ENCODE data around the gene OR10C1.

OR10C1 gene

GRCh38 chr6:29439006-29439405 is at the start of gene OR10C1:
OR10C1 (plus strand) TSS chr6:29439306; CDS start chr6:29440016, 710 bp downstream.
- Histone ChIP-seq H3K79me2 (ENCODE audit: insufficient read depth, low read length) (no peaks in the 10 kb centered on the region), H3K4me1 (ENCODE audit: insufficient read depth, low read length, severe bottlenecking) (no peaks in the 10 kb centered on the region), H3K27ac (ENCODE audit: low read depth, low read length, poor library complexity, severe bottlenecking) (no peak within 1 kb of the TSS), H3K9ac (ENCODE audit: low read length) (no peak within 1 kb of the TSS), H3K4me2 (ENCODE audit: low read length) (no peak within 1 kb of the TSS), H3K9me2 (ENCODE audit: low read depth, low read length) (no peaks in the 10 kb centered on the region), H3K27me3 (ENCODE audit: insufficient read depth, low read length) (no peaks in the 10 kb centered on the region), H3K36me3 (ENCODE audit: insufficient read depth, low read length) (no peaks in the 10 kb centered on the region), H3K9me3 (ENCODE audit: low read length) (no peaks in the 10 kb centered on the region), H3K4me3 (ENCODE audit: low read depth, low read length, poor library complexity, severe bottlenecking) (no peak within 1 kb of the TSS), H2AFZ (ENCODE audit: low read length) (no peak within 1 kb of the TSS), H3F3A (ENCODE audit: insufficient read depth, low read length) (no peaks in the 10 kb centered on the region), H4K20me1 (ENCODE audit: insufficient read depth, low read length) (no peaks in the 10 kb centered on the region)
- no peak for TF ChIP-seq EZH2 (IDR thresholded peaks at IDR 0.05; ENCODE audit: borderline replicate concordance, low read length)
- TF ChIP-seq, protein P1, sequence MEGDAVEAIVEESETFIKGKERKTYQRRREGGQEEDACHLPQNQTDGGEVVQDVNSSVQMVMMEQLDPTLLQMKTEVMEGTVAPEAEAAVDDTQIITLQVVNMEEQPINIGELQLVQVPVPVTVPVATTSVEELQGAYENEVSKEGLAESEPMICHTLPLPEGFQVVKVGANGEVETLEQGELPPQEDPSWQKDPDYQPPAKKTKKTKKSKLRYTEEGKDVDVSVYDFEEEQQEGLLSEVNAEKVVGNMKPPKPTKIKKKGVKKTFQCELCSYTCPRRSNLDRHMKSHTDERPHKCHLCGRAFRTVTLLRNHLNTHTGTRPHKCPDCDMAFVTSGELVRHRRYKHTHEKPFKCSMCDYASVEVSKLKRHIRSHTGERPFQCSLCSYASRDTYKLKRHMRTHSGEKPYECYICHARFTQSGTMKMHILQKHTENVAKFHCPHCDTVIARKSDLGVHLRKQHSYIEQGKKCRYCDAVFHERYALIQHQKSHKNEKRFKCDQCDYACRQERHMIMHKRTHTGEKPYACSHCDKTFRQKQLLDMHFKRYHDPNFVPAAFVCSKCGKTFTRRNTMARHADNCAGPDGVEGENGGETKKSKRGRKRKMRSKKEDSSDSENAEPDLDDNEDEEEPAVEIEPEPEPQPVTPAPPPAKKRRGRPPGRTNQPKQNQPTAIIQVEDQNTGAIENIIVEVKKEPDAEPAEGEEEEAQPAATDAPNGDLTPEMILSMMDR (IDR thresholded peaks at IDR 0.05; ENCODE audit: low read length), result no peak

DNA sequence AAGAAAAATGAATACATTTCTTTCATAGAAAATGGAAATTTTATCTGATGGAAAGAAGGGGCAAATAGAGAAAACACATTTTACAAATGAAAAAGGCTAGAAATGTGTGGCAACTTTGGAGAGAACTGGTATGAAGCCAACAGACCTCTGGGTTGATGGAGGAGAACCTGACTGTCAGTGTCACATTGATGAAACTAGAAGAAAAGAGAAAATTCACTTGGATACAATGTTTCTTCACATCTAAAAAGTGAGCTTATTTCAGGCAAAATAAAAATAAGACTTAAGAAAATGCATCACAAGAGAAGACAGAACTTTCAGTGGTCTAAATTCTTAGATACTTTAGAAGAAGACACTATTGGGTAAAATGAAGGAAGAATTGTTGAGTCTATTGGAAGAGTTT is 43.8 kb upstream of the OR10C1 start, which contains the start of gene OR12D2:
Gene OR12D2, plus strand, starts transcription at position 301 of the 400 bp plus-strand sequence. CDS start 1,069 bp downstream, outside the sequence.
- Histone ChIP-seq H3K9me3 (ENCODE audit: low read length) (no peaks in the 10 kb centered on the region), H3K9ac (ENCODE audit: low read length) (no peak within 1 kb of the TSS), H2AFZ (ENCODE audit: low read length) (no peak within 1 kb of the TSS), H3K27ac (ENCODE audit: low read depth, low read length, poor library complexity, severe bottlenecking) (no peak within 1 kb of the TSS), H3K36me3 (ENCODE audit: insufficient read depth, low read length) (no peaks in the 10 kb centered on the region), H3K4me3 (ENCODE audit: low read depth, low read length, poor library complexity, severe bottlenecking) (no peak within 1 kb of the TSS), H4K20me1 (ENCODE audit: insufficient read depth, low read length) (no peaks in the 10 kb centered on the region), H3K79me2 (ENCODE audit: insufficient read depth, low read length) (no peaks in the 10 kb centered on the region), H3K27me3 (ENCODE audit: insufficient read depth, low read length) (no peaks in the 10 kb centered on the region), H3K9me2 (ENCODE audit: low read depth, low read length) (no peaks in the 10 kb centered on the region), H3F3A (ENCODE audit: insufficient read depth, low read length) (no peaks in the 10 kb centered on the region), H3K4me1 (ENCODE audit: insufficient read depth, low read length, severe bottlenecking) (no peaks in the 10 kb centered on the region), H3K4me2 (ENCODE audit: low read length) (no peak within 1 kb of the TSS)
- TF ChIP-seq, protein P1 (IDR thresholded peaks at IDR 0.05; ENCODE audit: low read length), result no peak
- no peak for TF ChIP-seq EZH2 (IDR thresholded peaks at IDR 0.05; ENCODE audit: borderline replicate concordance, low read length)

GRCh38 chr6:29399525-29399924 is 39.6 kb upstream of the OR10C1 start:
- H3K4me1 ChIP-seq (ENCODE audit: insufficient read depth, low read length, severe bottlenecking), result no peaks in the 10 kb centered on the region
- H3F3A ChIP-seq (ENCODE audit: insufficient read depth, low read length), result no peaks in the 10 kb centered on the region
- TF ChIP-seq, protein P1 (IDR thresholded peaks at IDR 0.05; ENCODE audit: low read length), result no peak
- no peak for TF ChIP-seq EZH2 (IDR thresholded peaks at IDR 0.05; ENCODE audit: borderline replicate concordance, low read length)
- no peaks in the 10 kb centered on the region for H4K20me1 ChIP-seq (ENCODE audit: insufficient read depth, low read length)
- no peaks in the 10 kb centered on the region for H3K36me3 ChIP-seq (ENCODE audit: insufficient read depth, low read length)
- H2AFZ ChIP-seq (ENCODE audit: low read length), result no peak overlapping the region
- H3K27me3 ChIP-seq (ENCODE audit: insufficient read depth, low read length), result no peaks in the 10 kb centered on the region
- H3K4me2 ChIP-seq (ENCODE audit: low read length), result no peak overlapping the region
- no peak overlapping the region for H3K9ac ChIP-seq (ENCODE audit: low read length)
- H3K9me2 ChIP-seq (ENCODE audit: low read depth, low read length), result no peaks in the 10 kb centered on the region
- H3K9me3 ChIP-seq (ENCODE audit: low read length), result no peaks in the 10 kb centered on the region
- H3K4me3 ChIP-seq (ENCODE audit: low read depth, low read length, poor library complexity, severe bottlenecking), result no peak overlapping the region
- no peak overlapping the region for H3K27ac ChIP-seq (ENCODE audit: low read depth, low read length, poor library complexity, severe bottlenecking)
- no peaks in the 10 kb centered on the region for H3K79me2 ChIP-seq (ENCODE audit: insufficient read depth, low read length)
